ENCODE data around the gene WNT16.
"Not testable (repeated sequence)": the region's sequence is repeated elsewhere in the genome, so short reads cannot be mapped to it uniquely, and the experiment has no call there.

The WNT16 gene

DNA sequence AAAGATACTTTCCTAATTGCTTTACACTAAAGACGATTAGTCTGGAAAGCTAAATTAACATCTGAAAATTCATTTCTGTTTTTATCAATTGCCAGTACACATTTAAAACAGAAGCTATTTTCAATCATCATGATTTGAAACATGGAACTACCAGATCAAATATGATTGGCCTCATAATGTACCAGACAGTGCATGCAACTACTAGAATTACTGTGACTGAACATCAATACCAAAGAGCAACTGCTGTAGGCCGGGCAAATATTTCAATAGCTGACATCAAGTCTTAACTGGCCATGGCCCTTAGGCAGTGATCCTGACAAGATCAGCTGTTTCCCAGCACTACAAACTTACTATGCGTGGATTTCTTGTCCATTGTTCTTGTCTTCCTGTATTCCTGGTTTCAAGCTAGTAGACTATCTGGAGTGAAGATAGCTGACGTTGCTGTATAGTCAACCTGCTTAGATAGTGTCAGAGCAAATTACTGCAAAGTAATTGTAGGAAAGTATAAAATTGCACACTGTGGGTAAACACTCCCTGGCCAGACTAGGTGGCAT lies 21.7 kb upstream of the WNT16 start:
- DNase-seq, result no peak

DNA sequence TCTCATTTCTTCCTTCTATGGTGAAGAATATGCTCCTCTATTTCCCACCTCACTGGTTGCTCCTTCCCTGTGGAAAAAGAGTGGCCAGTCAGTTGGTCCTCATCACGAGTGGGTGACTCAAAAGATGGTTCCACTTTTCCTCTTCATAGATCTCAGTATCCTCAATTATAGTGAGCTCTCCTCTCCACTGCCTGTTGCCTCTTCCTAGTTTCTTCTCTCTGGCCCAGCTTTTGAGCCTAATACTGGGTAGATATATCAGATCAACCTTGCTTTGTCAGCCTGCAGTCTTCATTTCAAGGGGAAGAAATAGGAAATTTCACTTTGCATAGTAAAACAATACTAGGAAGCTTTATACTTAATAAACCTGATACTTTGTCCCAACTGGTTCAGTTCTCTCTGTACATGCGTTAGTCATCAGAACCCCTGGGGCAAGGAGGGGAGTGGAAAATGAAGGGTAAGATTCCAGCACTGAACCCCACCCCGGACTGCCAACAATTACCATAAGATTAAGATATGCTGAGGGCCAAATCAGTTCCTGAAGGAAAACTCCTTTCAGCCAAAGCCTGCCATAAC lies 15.5 kb upstream of the WNT16 start:
- DNase-seq, result no peak

DNA sequence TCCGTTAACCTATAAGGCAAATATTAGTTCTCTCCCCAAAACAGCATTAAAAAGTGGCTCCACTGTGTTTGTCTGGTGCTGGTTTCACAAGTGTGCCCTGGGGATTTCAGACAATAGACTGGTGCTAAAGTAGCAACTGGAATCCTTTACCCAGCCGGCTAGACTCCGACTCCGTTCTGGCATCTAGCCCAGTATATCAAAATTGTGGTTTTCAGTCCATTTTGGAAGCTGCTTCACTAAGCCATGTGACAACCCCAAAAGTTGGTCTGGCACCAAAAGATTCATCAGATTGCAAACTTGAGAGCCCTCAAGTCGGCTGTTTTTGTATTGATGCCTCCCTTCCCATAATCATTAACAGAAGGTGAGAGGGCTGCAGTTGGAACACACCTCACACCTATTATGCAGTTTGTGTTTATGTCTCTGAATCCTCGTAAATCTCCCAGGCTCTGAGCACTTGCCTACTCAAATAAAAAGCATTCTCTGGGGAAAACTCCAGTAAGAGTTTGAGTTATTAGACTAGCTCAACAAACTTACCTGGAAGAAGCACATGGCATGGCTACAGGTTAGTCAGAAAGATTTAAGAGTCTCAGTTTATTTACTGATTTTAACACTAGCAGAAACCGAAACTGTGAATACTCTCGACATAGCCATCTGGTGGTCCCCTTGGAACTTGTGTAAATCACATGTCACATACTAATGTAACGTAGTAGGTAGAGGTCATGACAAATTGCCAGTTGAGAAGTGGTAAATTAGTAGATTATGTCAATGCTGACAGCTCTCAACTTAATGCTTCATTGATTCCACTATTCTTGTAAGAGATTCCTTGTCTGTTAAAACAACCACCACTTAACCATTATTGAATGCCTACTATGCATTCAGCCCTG lies 14.8 kb upstream of the WNT16 start:
- DNase-seq, result no peak

DNA sequence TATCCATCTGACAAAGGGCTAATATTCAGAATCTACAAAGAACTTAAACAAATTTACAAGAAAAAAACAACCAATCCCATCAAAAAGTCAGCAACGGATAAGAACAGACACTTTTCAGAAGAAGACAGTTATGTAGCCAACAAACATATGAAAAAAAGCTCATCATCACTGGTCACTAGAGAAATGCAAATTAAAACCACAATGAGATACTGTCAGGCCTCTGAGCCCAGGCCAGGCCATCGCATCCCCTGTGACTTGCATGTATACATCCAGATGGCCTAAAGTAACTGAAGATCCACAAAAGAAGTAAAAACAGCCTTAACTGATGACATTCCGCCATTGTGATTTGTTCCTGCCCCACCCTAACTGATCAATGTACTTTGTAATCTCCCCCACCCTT lies 13.6 kb upstream of the WNT16 start:
- not testable (repeated sequence) for DNase-seq

DNA sequence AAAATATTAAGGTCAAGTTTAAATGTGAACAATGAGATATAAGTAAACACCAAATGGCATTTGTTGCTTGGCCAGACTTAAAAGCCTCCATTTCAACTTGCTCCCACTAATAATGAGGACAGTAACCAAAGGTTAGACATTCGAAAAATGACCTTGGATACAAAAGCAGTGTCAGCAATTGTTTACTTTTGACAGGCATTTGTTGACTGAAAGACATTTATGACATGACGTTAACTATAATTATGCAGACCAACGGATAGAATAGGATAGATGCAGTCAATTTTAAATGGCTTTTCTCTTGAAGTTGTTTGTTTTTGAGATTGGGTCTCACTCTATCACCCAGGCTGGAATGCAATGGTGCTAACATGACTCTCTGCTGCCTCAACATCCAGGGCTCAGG lies 6.3 kb upstream of the WNT16 start:
- no peak for DNase-seq

DNA sequence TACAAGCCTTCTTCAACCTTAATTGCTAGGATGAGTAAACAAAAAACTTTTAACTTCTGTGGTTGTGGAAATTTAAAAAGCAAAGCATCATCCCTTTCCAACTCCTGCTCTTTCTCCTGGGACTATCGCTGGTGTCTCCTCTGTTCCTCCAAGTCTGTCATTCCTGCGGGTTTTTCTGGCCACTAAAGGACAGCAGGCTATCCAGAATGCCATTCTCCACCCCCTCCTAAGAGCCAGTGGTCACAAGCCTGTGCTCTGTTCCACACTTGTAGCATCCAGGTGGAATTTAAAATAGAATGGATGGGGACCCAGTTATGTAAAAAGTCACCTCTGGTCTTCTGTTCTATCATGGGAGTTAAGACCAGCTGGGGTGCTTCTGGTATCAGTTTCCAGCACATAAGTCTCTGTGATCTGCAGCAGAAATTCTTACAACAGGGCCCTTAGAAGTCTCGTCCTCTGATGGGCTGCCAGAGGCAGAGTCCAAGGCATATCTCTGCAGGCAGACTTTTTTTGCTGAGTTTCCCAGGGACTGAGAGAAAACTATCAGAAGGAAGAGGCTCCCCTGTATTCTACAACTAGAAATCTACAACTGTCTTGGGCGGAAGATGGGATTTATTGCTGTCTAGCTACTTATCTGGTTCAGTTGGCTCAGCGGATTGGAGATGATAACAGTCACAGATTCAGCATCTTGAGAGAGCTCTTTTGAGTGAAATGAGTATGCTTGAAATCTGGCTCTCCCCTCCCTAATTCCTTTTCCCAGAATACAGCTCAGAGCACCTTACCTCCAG lies 5.1 kb upstream of the WNT16 start:
- no peak for DNase-seq

DNA sequence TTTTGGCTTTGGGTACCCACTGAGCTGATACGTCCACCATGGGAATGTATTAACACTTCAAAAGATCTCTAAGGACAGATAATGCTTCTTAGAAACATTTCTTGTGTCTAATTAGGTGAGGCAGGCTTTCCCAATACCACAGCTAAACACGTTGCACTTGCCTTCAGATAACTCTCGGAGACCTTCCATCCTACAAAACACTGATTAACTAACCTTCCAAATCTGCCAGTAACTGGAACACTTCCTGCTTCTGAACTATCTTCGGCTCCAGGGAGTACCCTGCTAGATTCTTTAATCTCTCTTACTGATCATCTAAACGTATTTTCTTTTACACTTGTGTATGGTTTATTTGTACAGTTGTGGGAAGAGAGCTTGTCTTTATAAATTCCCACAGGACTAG lies 1.1 kb upstream of the WNT16 start:
- no peak for DNase-seq

DNA sequence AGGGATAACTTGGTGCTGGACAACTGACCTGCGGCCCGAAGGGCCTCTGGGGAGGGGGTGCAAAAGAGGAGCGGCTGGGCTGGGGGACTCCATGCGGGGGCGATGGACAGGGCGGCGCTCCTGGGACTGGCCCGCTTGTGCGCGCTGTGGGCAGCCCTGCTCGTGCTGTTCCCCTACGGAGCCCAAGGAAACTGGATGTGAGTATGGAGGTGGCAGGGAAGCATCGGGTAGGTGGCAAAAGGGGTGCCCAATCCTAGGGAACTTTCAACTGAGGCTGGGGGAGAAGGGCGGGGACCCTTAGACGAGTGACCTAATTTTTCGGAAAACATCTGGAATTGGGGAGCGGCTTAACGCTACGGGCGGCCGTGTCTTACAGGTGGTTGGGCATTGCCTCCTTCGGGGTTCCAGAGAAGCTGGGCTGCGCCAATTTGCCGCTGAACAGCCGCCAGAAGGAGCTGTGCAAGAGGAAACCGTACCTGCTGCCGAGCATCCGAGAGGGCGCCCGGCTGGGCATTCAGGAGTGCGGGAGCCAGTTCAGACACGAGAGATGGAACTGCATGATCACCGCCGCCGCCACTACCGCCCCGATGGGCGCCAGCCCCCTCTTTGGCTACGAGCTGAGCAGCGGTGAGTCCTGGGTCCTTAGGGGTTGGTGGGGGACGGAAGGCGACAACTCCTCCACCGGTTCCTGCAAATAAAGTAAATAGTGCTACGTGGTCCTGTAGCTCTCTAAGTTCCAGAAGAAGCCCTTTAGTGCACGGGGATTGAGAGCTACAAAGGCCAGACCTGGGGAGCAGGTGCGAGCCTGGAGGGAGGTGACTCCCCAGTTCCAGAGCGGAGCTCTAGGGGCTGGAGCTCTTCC lies 622 bp downstream of the WNT16 start:
- DNase-seq, result no peak

DNA sequence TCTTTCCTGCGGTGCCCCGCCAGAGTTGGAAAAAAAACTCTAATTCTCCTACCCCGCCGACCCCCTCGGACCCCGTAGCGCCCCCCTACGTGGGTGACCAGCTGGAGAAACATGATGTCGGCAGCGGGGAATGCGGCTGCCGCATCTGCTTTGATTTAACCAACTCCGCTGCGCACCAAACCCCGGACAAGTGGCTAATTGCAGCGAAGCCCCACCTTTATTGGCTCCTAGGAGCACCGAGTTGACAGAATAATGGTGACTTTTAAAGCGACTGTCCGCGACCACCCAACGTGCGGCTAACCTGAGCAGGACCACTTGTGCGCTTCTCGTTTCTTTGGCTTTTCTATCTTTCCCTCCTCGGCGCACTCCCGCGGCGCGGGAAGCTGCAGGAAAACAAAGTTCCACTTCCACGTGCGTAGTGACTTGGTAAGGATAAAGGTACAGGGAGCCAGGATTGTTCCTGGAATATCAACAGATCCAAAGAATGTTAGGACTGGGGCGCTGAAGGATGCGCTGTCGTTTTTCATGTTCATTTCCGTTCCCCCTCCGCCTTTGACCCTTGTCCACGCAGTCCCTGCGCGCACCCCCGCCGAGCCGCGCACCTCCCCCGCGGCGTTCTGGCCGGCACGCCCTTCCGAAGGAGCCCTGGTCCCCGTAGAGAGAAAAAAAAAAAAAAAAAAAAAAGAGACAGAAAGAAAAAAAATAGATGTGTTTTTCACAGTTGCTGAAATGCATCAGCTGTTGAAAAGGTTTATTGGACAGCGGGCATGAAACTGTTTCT lies 1.4 kb downstream of the WNT16 start:
- no peak for DNase-seq

DNA sequence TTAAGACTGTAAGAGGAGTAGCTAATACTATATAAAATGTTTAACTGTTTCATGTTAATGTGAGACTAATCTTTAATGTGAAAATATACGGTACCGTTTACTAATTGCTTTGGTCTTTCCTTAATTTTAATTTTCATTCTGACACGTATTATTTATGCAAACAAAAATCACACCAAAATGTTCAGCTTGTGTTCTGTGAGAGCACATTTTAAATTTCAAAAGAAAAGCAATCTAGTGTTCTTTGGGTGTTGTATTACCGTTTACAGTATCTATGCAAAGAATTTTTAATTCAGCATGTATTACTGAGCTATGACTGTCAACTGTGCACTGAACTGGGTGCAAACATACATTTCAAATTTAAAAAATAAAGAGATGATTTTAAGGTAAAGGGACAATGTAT lies 2.2 kb downstream of the WNT16 start:
- DNase-seq, result no peak

DNA sequence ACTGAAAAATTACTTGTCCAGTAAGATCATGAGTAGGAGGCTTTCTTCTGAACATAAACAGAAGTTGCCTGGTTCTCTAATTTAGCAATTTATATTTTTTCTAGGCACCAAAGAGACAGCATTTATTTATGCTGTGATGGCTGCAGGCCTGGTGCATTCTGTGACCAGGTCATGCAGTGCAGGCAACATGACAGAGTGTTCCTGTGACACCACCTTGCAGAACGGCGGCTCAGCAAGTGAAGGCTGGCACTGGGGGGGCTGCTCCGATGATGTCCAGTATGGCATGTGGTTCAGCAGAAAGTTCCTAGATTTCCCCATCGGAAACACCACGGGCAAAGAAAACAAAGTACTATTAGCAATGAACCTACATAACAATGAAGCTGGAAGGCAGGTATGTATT lies 2.8 kb downstream of the WNT16 start:
- DNase-seq, result no peak

DNA sequence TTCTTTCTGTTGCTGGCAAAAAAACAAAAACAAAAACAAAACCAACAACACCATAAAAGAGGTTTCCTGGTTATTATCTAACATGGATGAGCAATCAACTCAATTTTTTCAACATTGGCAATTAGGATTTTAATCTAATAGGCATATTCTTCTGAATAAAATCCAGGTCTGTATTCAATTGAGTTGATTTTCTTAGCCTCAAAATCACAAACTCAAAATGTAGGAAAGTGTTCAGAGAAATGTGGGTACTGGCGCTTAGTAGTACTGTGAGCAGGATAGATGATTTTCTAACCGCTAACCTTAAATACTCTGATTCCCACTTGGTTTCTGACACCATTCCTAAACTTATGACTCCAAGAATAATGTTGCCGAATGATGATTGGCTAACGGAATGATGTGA lies 5.6 kb downstream of the WNT16 start:
- DNase-seq, result no peak

DNA sequence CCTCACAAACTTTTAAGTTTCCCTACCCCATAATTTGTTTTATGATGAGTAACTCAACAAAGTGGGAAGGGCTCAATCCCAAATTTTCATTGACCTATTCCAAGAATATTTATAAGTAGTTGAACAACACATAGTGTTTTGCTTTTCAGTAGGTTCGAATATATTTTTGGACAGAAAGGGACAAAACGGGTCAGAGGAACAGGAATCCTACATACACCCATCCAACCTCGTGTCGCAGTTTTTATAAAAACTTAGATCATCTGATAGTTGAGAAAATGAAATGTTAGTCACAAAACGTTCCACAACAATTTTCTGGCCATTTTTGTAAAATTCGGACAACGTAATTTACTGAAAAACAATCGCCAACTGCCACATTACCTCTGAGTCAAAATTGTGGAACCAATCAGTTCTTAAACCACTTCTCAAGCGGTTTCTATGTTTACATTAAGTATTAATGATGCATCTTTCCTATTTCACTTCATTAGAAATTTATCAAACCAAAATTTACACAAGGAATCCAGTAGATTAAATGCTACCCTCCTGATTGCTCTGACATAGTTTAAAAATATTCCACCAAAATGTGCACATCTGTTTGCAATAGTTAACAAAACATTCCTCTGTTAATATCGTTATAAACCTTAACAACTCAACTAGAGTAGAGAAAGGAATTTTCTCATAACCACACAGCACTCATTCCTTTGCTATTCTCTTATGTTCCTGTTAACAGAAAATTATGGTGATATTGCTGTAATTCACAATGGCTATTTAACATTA lies 6.3 kb downstream of the WNT16 start:
- no peak for DNase-seq

DNA sequence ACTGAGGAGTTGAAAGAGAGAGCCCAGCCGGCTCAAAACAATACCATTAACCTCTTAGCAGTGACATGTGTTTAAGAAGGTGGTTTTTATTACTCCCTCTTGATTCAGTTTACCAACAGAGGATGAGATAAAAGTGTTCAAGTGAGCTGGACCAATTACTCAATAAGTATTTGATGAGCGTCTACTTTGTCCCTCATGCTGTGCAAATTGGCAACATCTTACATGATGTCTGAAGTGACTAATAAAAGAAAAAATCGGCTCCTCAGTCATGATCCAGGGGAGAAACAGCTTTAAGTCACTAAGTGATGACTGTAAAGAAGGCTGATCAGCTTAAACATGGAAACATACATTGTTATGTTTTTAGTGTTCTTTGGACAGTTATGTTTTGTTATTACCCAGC lies 7.8 kb downstream of the WNT16 start:
- no peak for DNase-seq

DNA sequence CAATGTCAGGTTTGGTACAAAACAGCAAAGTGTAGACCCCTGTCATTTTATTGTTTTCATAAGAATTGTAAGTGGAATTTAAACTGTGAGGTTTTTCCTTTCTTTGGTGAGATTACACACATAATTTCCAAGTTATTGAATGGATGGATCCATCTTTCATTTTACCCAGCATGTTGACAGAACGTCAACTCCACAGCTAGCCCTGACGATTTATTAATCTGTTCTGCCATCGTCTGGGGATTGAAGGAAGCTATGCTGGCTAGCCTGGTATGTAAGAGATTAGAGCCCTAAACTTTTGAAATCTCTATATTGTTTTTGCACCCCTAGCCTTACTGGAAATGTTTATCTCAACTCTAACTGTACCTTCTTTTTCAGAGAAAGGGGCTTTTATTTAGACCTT lies 8.6 kb downstream of the WNT16 start:
- no peak for DNase-seq

DNA sequence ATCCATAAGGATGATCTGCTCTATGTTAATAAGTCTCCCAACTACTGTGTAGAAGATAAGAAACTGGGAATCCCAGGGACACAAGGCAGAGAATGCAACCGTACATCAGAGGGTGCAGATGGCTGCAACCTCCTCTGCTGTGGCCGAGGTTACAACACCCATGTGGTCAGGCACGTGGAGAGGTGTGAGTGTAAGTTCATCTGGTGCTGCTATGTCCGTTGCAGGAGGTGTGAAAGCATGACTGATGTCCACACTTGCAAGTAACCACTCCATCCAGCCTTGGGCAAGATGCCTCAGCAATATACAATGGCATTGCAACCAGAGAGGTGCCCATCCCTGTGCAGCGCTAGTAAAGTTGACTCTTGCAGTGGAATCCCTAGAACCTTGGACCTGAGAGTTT lies 10.3 kb downstream of the WNT16 start:
- no peak for DNase-seq

DNA sequence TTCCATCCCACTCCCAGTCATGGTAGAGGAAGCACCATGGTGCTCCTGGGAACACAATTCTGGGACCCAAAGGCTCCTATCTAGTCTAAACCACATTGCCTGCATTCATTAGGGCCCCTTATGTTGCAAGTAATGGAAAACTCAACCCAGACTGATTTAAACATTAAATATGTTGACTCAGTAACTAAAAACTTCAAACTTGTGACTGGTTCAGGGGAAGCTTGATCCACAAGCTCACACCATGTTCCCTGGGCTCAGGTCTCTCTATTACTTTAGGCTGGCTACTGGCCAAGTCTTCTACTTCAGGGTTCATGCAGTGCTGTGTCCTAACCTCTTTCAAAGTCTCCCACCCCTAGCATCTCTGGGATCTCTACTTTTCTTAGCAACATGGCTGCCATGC lies 13.1 kb downstream of the WNT16 start:
- DNase-seq, result no peak

DNA sequence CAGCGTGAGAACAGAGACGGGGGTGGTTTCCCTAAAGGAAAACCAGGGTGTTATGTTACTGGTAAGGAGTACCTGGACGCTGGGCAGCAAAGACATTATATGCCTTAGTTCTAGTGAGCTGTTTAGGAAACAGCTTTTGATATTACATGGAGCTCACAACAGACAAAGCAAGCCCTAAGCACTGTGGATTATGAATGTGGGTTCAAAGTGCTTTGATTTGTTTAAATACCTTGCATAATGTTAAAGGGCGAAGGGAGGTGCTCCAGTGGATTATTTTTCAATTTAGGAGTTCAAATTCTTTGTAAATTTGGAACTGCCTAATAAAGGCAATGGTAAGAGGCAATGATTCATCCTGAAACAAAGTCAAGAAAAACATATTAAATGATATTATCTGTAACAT lies 13.8 kb downstream of the WNT16 start:
- no peak for DNase-seq

DNA sequence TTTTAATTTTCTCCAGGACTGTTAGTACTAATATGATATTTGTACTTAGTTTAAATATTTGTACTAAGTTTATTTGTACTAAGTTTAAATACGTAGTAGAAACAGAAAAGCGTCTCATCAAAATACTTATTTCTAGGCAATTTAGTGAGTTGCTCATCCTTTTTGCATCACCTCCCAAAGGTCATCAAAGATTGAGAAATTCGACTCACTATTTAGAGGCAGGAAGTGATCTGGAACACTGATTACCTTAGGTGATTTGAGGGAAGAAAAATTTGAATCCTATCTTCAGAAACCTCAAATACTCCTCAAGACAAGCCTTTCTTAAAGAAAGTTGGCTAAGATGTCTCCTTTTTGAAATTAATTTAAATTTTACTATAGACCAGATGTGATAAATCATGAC lies 14.5 kb downstream of the WNT16 start:
- no peak for DNase-seq

DNA sequence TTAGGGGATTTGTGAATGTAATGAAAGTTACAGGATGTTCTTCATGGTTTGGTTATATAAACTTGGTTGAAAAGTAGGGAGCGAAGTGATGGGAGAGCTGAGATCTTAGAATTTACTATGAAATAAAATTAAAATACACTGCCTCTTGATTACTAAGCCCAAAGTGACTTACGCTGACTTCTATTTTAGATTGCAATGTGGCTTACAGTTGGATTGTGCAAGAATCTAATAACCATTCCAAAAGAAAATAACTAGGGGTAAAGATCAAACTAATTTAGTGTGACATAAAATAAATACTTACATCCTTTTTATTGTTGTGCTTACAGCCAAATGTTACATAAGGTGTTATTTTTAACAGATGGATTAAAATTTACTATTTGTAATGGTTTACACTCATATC lies 15.3 kb downstream of the WNT16 start:
- DNase-seq, result no peak

DNA sequence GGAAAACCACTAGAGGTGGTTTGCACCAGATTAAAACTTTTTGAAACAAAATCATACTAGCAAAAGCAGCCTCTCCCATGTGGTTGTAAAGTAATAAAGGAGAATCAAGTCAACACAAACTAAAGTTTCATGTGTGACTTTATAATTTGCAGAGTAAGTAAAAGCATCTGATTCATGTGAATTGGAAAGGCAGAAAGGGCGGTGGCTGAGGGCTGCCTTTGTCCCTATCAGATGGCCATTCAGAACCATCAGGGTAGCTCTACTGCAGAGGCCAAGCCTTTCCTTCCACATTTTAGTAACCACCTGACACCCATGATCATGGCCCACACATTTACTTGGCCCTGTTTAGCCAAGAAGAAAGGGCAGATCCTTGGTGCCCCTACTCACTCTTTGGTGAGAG lies 15.7 kb downstream of the WNT16 start:
- DNase-seq, result no peak
